HG03432 (cell line): ENCODE measurements around the gene SH3GL2.
A peak's percentile ranks its signal among the peaks of the same experiment; 100 is the strongest.

Experiments used
- ATAC-seq: cut with Tn5 transposase; IDR thresholded peaks from one replicate; pipeline ENCODE4 v1.9.1; 2021; ENCODE audit warnings: mild to moderate bottlenecking, moderate library complexity; ENCODE audit not compliant: unreplicated experiment

SH3GL2 gene

GRCh38 chr9:17653947-17654465 is 75.1 kb downstream of the SH3GL2 start:
- ATAC-seq = no peak

DNA sequence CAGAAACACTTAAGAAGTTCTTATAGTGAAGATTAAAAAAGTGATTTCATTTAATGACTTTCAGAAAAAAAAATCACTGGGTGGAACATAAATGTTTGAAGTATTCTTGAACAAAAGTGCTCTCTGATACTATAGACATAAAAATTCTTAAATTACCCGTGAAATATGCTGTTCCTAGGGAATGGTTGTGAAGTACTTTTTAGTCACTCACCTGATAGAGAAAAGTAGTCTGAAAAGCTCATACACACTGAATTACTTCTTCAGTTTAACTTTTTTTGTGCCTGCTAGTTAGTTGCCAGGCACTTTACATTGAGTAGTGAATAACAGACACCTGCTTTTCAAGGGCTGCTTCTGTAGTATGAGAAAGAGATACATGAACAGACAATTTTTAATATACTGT is 78.0 kb downstream of the SH3GL2 start:
- no peak for ATAC-seq

GRCh38 chr9:17658237-17658636 is 79.4 kb downstream of the SH3GL2 start:
- ATAC-seq = no peak

GRCh38 chr9:17660158-17660557 is 81.3 kb downstream of the SH3GL2 start:
- no peak for ATAC-seq

- no peak for ATAC-seq
Observed at GRCh38 chr9:17665450-17665849, 86.6 kb downstream of the SH3GL2 start.

DNA sequence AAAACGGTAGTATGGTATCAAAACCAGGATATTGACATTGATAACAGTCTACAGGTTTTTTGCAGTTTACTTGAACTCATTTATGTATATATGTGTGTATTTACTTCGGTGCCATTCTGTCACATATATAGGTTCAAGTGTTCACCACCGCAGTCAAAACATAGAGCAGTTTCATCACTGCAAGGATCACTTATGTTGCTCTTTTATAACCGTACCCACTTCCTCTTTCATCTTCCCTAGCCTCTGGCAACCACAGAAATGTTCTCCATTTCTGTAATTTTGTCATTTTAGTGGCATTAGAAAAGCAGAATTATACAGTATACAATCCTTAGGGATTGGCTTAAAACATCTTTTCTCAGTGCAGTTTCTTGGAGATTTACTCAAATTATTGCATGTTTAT is 90.3 kb downstream of the SH3GL2 start:
- peak; percentile 51 for ATAC-seq

- ATAC-seq = no peak
Observed at GRCh38 chr9:17682684-17683083, 103.8 kb downstream of the SH3GL2 start.

GRCh38 chr9:17688834-17689233 is 110.0 kb downstream of the SH3GL2 start:
- no peak for ATAC-seq

- no peak for ATAC-seq
Observed at GRCh38 chr9:17694336-17694735, 115.5 kb downstream of the SH3GL2 start.

DNA sequence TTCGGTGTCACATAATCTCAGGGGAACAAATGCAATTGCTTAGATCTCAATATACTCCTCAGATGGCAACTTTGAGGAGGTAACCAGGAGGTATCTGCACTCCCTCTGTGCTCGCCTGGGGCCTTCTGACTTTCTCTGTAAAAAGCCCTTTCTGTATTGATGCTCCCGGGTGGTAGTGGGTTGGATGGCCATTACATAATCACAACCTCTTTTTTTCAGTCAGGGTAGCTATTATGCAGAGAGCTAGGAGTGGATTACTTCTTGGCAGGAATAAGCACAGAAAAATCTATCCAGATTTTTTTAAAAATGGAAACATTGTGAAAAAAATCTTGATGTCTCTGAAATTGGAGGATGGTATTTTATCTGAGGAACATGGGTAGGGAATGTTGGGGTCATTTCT is 116.6 kb downstream of the SH3GL2 start:
- ATAC-seq = no peak

GRCh38 chr9:17699615-17700330 is 120.9 kb downstream of the SH3GL2 start:
- no peak for ATAC-seq

DNA sequence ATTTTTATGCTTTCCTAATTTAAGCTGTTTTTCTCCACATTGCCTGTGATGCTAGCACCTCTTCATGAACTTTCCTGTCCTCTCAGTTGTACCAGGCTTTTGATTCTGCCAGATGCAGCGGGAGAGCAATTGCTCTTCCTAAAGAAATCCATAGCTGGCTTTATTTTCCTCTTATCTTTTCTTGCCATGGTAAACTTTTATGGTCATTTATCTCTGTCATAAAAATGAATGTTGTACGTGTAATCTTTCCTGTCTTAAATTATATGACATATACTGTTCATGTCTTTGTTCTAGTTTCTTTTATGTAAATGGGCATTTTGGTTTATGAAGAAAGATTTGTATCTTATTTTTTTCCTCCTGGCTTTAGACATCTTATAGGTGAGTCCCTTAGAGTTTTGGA is 127.5 kb downstream of the SH3GL2 start:
- ATAC-seq = no peak

DNA sequence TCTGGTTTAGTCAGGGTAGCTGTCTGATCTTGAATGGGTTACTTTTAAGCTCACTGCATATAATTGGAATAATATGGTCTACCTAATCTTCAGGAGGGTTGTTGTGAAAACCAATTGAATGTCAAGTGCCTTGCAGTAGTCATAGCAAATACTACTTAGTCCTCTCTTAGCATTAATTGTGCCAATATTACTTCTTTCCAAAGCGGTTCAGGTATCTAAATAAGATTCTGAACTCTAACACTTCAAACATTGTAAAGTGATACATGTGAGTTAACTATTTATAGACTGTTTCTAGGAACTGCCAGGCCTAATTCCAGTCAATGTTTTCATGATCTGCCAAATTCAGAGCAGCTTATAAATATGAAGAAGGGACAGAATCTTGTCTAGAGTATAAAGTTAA is 140.2 kb downstream of the SH3GL2 start:
- ATAC-seq = no peak

GRCh38 chr9:17721954-17722353 is 143.1 kb downstream of the SH3GL2 start:
- ATAC-seq = no peak

- no peak for ATAC-seq
Observed at GRCh38 chr9:17723656-17724055, 144.8 kb downstream of the SH3GL2 start.

GRCh38 chr9:17725399-17726010 is 146.6 kb downstream of the SH3GL2 start:
- ATAC-seq = no peak

DNA sequence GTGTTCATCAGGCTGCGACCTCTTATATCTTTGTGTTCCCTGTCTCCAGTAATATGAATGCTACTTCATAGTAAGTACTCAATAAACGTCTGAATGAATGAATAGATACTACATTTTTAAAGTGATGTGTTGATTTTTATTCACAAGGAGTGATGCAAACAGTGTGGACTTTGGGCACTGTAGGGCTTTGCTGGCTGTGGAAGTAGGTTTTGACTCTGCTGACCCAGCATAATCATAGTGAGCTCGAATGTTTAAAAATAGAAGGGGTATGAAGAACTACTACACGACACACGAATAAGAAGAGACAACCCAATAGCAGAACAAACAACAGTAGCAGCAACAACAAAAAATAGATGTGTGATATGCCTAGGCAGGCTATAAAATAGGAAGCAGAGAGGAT is 147.4 kb downstream of the SH3GL2 start:
- no peak for ATAC-seq

GRCh38 chr9:17730899-17731298 is 152.0 kb downstream of the SH3GL2 start:
- no peak for ATAC-seq

- ATAC-seq = no peak
Observed at GRCh38 chr9:17731308-17731707, 152.4 kb downstream of the SH3GL2 start.

- ATAC-seq = no peak
Observed at GRCh38 chr9:17734674-17735073, 155.8 kb downstream of the SH3GL2 start.

DNA sequence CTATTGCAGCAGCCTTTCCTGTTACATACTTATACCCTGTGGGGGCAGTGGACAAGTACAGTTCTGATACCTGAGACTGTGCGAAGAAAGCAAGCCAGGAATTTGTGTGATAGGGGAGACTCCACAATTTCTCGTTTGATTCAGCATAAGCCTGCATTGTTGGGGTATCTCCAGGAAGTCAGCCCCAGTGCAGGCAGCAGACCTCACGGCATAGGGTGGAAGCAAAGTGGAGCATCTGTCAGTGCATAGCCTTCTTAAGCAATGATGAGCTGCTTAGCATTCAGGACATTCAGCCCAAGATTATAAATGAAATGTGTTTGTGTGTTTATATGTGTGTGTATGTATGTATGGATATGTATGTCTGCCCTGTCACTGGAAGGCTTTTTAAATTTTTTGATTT is 157.0 kb downstream of the SH3GL2 start:
- ATAC-seq = no peak

GRCh38 chr9:17739022-17739421 is 160.2 kb downstream of the SH3GL2 start:
- no peak for ATAC-seq

DNA sequence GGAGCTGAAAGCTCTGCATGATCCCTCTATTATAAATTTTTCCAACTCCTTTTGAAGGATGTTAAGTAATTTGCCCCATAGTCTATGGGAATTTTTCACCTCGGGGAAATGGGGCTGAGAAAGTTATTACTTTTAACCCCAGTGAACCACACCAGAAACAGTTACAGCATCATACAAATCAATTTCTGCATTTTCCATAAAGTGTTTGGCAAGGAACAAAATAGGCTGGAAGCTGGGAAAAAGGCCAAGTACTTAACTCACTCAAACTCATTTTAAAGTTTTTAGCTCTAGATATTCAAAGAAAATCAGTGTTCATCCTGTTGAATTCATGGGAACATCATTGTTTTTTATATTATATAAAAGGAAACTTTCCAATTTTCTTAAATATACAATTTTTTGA is 160.9 kb downstream of the SH3GL2 start:
- ATAC-seq = no peak
